ENCODE data around the gene MAMDC4.

Gene MAMDC4

GRCh38 chr9:136846376-136847087 is 5.6 kb upstream of the MAMDC4 start:
- DNase-seq: no peak
- in situ Hi-C loops (cut with HindIII; ENCODE audit: low pct_ligation_motif_present, low pct_unique_long_range_greater_than_20kb, low sequenced_read_pairs): no loop called here

- DNase-seq: peak; percentile 54
- in situ Hi-C loops (cut with HindIII; ENCODE audit: low pct_ligation_motif_present, low pct_unique_long_range_greater_than_20kb, low sequenced_read_pairs): no loop called here
Observed at GRCh38 chr9:136847088-136847825, 4.9 kb upstream of the MAMDC4 start.

GRCh38 chr9:136847826-136848392 is 4.2 kb upstream of the MAMDC4 start:
- DNase-seq: peak; percentile 81
- in situ Hi-C loops (cut with HindIII; ENCODE audit: low pct_ligation_motif_present, low pct_unique_long_range_greater_than_20kb, low sequenced_read_pairs): no loop called here

GRCh38 chr9:136848393-136849037 is 3.6 kb upstream of the MAMDC4 start:
- DNase-seq: peak; percentile 51
- in situ Hi-C loops (cut with HindIII; ENCODE audit: low pct_ligation_motif_present, low pct_unique_long_range_greater_than_20kb, low sequenced_read_pairs): no loop called here

GRCh38 chr9:136849038-136849959 is 2.8 kb upstream of the MAMDC4 start, which contains the start of gene PHPT1:
Gene PHPT1, plus strand, starts transcription at chr9:136849409. Its CDS starts 22 bp downstream, at chr9:136849431.
- in situ Hi-C loops (cut with HindIII; ENCODE audit: low pct_ligation_motif_present, low pct_unique_long_range_greater_than_20kb, low sequenced_read_pairs): no loop called here
- DNase-seq: peak; percentile 98

- in situ Hi-C loops (cut with HindIII; ENCODE audit: low pct_ligation_motif_present, low pct_unique_long_range_greater_than_20kb, low sequenced_read_pairs): no loop called here
- no peak for DNase-seq
Observed at GRCh38 chr9:136849960-136850865, 1.9 kb upstream of the MAMDC4 start.

- in situ Hi-C loops (cut with HindIII; ENCODE audit: low pct_ligation_motif_present, low pct_unique_long_range_greater_than_20kb, low sequenced_read_pairs): no loop called here
- DNase-seq: no peak
Observed at GRCh38 chr9:136850866-136851775, 1.0 kb upstream of the MAMDC4 start.

GRCh38 chr9:136852664-136853595 is 784 bp downstream of the MAMDC4 start:
- DNase-seq: no peak
- in situ Hi-C loops (cut with HindIII; ENCODE audit: low pct_ligation_motif_present, low pct_unique_long_range_greater_than_20kb, low sequenced_read_pairs): no loop called here

- in situ Hi-C loops (cut with HindIII; ENCODE audit: low pct_ligation_motif_present, low pct_unique_long_range_greater_than_20kb, low sequenced_read_pairs): no loop called here
- no peak for DNase-seq
Observed at GRCh38 chr9:136853596-136854112, 1.5 kb downstream of the MAMDC4 start.

GRCh38 chr9:136854113-136854841 is 2.1 kb downstream of the MAMDC4 start:
- DNase-seq: no peak
- in situ Hi-C loops (cut with HindIII; ENCODE audit: low pct_ligation_motif_present, low pct_unique_long_range_greater_than_20kb, low sequenced_read_pairs): no loop called here

- in situ Hi-C loops (cut with HindIII; ENCODE audit: low pct_ligation_motif_present, low pct_unique_long_range_greater_than_20kb, low sequenced_read_pairs): no loop called here
- no peak for DNase-seq
Observed at GRCh38 chr9:136854842-136855460, 2.8 kb downstream of the MAMDC4 start.

GRCh38 chr9:136855461-136856078 is 3.4 kb downstream of the MAMDC4 start:
- DNase-seq: no peak
- in situ Hi-C loops (cut with HindIII; ENCODE audit: low pct_ligation_motif_present, low pct_unique_long_range_greater_than_20kb, low sequenced_read_pairs): no loop called here

GRCh38 chr9:136856079-136856476 is 3.9 kb downstream of the MAMDC4 start:
- no peak for DNase-seq
- in situ Hi-C loops (cut with HindIII; ENCODE audit: low pct_ligation_motif_present, low pct_unique_long_range_greater_than_20kb, low sequenced_read_pairs): no loop called here
